ENCODE measurements around the gene GPX1. TPM values are rescaled to one million over a fixed set of nuclear protein-coding genes. Genes with fewer than 3 reads are reported as not detected.

The GPX1 gene
- total and polyA plus RNA-seq, 2 of the 8 experiments (the other 6 are each of a cell fraction or from before 2014, with no cell fraction given) = 250 to 757 TPM

- TF ChIP-seq CTCF (IDR thresholded peaks at IDR 0.05; ENCODE audit: control extremely low read depth in 1 of 3, insufficient read depth in 1 of 3, low read depth in 1 of 3, low read length in 3 of 3) = no peak
- TF ChIP-seq MAX (IDR thresholded peaks at IDR 0.05) = no peak
These were observed 29.6 kb upstream of the GPX1 start (continued) for GRCh38 chr3:49387721-49388120.
